GM12873 (cell line): ENCODE results near the gene NEGR1.

Experiments used
- CTCF ChIP-seq: IDR thresholded peaks from 2 replicates; pipeline ENCODE4 v1.5.1; 2012; ENCODE audit warnings: low read depth, mild to moderate bottlenecking, moderate library complexity, low read length, control low read depth; ENCODE audit not compliant: insufficient read depth; ENCODE audit errors: missing control alignments

NEGR1 gene

DNA sequence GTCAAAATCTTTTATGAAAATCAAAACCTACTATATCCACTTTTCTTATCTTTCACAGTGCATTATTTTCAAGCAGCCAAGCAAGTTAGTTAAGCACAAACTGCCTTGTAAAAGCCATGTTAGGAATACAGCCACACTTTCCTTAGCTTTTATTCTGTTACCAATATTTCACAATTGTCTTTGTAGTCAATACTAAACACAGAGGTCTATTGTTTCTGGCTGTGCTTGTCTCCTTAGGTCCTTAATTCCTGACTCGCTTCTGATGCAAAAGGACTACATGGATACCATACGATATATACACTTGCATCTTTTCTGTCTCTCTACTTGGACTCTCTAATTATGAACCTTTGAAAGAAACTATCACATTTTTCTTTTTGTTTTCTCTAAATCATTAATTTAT lies 331.8 kb downstream of the NEGR1 start:
- TF ChIP-seq CTCF, result no peak

DNA sequence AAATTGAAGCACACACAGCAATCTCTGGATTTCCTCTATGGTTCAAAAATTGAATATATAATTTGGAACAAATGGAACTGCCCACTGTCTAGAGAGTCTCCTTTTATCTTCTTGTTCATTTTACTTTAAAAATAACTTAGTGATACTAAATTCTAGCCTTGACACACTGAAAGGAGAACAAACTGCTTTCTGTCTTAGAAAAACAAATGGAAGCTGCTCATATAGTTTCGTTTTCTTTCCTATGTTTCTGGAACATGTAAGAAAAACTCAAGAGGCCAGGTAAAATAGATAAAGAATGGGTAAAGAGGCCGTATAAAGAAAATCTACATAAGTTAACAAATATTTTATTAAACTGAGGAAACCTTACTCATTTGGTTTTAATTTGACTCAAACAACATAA lies 332.7 kb downstream of the NEGR1 start:
- no peak for TF ChIP-seq CTCF

DNA sequence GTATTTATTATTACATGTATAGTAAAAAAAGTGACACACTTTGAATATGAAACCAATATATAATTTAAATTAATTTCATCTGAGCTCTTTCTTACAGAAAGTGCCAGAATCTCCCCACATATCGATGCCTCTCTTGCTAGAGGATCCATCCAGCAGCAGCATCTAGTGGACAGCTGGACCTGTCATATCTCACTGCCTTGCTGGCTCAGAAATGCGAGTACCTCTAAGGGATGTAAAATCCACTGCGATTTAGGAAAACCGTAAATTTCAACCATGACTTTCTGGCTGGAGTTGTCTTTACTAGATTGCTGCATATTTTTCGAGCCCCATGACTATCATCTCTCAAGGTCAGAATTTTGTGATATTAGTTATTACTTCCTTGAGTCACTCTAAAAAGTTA lies 333.8 kb downstream of the NEGR1 start:
- no peak for TF ChIP-seq CTCF

GRCh38 chr1:71944006-71944405 lies 338.3 kb downstream of the NEGR1 start:
- no peak for TF ChIP-seq CTCF

GRCh38 chr1:71940261-71940660 lies 342.1 kb downstream of the NEGR1 start:
- no peak for TF ChIP-seq CTCF

- no peak for TF ChIP-seq CTCF
These were observed 351.8 kb downstream of the NEGR1 start for GRCh38 chr1:71930511-71930910.

GRCh38 chr1:71921935-71922559 lies 360.3 kb downstream of the NEGR1 start:
- no peak for TF ChIP-seq CTCF
